Left lung (tissue), 10 donors: ENCODE results near the gene RNF125. TPM values are rescaled to one million over a fixed set of nuclear protein-coding genes. Genes with fewer than 3 reads are reported as not detected.
"Not testable (repeated sequence)": the region's sequence is repeated elsewhere in the genome, so short reads cannot be mapped to it uniquely, and the experiment has no call there.

Experiments used
- ATAC-seq: fragments of 200-7000 bp; cut with Tn5 transposase; one replicate; pipeline ENCODE4 v1.9.1; 2020; ENCODE audit warnings: moderate library complexity
- DNase-seq, 4 donors: peaks; one replicate each; pipeline ENCODE4 v3.0.0-alpha.2; 2013 to 2020
- H3K27ac ChIP-seq, 2 donors: fragments of 200-600 bp; sonication (generic) in 1 of 2; one replicate each; pipeline versions ENCODE4 v1.5.0 to v1.8.0; 2020 to 2021
- H3K27me3 ChIP-seq, 2 donors: fragments of 200-600 bp; sonication (generic) in 1 of 2; one replicate each; pipeline versions ENCODE4 v1.5.0 to v1.8.0; 2020 to 2021
- H3K36me3 ChIP-seq, 2 donors: fragments of 200-600 bp; sonication (generic) in 1 of 2; one replicate each; pipeline versions ENCODE4 v1.5.0 to v1.8.0; 2020 to 2021
- H3K4me1 ChIP-seq, 2 donors: fragments of 200-600 bp; one replicate each; pipeline ENCODE4 v1.8.0; 2021
- H3K4me3 ChIP-seq, 2 donors: fragments of 200-600 bp; sonication (generic) in 1 of 2; one replicate each; pipeline versions ENCODE4 v1.5.0 to v1.8.0; 2020 to 2021; ENCODE audit warnings: mild to moderate bottlenecking in 1 of 2
- H3K9me3 ChIP-seq, 2 donors: fragments of 200-600 bp; sonication (generic) in 1 of 2; one replicate each; pipeline versions ENCODE4 v1.5.0 to v1.8.0; 2020 to 2021
- intact Hi-C, 2 donors: fragments of 100-400 bp; cut with DNase I; formaldehyde crosslinking; loops; one replicate each; pipeline versions ENCODE4 v1.11.2 to v1.14.2; 2022
- polyA plus RNA-seq, 6 donors: library from polyadenylated mRNA; unstranded; fragments of 120-200 nt; gene quantifications; one replicate each; pipeline ENCODE4 v1.2.1, GENCODE V29; 2013; ENCODE audit not compliant: insufficient read length in 6 of 6
- total RNA-seq, 2 donors: library from RNA; stranded (reverse); fragmentation: NEBNext Ultra II Directional; extraction: Animal tissue kit (Norgen Biotek cat#: 25700); gene quantifications; one replicate each; pipeline ENCODE4 v1.2.1, GENCODE V29; 2021
- TF ChIP-seq, protein P1 (sequence below), 2 donors: fragments of 200-600 bp; sonication (generic) in 1 of 2; IDR thresholded peaks; one replicate each; pipeline versions ENCODE4 v1.5.0 to v1.8.0; 2021; ENCODE audit warnings: antibody characterized with exemption in 2 of 2
- donor health status: DM: no; HTN: yes; CAD: no.
- donor health status: DM: no; HTN: no; CAD: no.

Gene RNF125
- total and polyA plus RNA-seq, 8 donors = 4.3 to 9.7 (median 8.1) TPM

DNA sequence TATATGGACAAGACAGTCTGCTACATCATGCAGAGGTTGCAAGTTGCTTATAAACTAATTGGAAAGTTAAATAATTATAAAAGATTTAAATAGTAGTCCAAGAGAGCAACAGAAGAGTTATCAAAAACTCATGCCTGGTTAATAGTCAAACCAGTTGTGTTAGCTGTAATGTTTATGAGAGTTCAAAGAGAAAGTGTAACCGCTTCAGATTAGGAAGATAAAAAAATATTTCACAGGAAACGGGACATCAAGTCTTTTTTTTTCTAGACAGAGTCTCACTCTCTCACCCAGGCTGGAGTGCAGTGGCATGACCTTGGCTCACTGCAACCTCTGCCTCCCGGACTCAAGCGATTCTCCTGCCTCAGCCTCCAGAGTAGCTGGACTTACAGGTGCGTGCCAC lies 34.6 kb upstream of the RNF125 start:
- Histone ChIP-seq H3K36me3 (no peaks in the 10 kb centered on the region), H3K4me1 (peaks cover 0 to 8% of the 10 kb centered on the region in 2 donors), H3K9me3 (peaks cover 0 to 3% of the 10 kb centered on the region in 2 donors), H3K27ac (no peak overlapping the region), H3K27me3 (no peaks in the 10 kb centered on the region), H3K4me3 (no peak overlapping the region)
- no peak for ATAC-seq
- no peak for DNase-seq
- TF ChIP-seq, protein P1, sequence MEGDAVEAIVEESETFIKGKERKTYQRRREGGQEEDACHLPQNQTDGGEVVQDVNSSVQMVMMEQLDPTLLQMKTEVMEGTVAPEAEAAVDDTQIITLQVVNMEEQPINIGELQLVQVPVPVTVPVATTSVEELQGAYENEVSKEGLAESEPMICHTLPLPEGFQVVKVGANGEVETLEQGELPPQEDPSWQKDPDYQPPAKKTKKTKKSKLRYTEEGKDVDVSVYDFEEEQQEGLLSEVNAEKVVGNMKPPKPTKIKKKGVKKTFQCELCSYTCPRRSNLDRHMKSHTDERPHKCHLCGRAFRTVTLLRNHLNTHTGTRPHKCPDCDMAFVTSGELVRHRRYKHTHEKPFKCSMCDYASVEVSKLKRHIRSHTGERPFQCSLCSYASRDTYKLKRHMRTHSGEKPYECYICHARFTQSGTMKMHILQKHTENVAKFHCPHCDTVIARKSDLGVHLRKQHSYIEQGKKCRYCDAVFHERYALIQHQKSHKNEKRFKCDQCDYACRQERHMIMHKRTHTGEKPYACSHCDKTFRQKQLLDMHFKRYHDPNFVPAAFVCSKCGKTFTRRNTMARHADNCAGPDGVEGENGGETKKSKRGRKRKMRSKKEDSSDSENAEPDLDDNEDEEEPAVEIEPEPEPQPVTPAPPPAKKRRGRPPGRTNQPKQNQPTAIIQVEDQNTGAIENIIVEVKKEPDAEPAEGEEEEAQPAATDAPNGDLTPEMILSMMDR (IDR thresholded peaks at IDR 0.05) = no peak
- intact Hi-C loops = no loop called here

DNA sequence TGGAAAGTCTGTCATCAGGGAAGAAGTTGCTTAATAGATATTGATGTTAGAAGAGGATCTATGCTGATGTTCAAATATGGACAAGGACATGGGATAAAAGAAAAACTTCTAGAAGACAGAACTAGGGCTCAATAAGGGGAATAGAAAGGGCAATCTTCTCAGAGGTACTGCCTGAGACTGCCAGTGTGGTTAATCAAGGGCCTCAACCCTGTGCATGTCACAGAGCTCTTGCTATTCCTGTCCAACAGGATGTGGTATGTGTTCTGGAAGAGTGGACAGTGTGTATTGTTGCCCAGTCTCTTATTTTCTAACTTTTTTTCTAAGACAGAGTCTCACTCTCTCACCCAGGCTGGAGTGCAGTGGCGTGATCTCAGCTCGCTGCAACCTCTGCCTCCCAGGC lies 27.8 kb upstream of the RNF125 start:
- no peak for ATAC-seq
- H3K36me3 ChIP-seq = no peaks in the 10 kb centered on the region
- H3K4me1 ChIP-seq = peaks cover 0 to 8% of the 10 kb centered on the region in 2 donors
- TF ChIP-seq, protein P1 (IDR thresholded peaks at IDR 0.05) = no peak
- H3K9me3 ChIP-seq = no peaks in the 10 kb centered on the region
- intact Hi-C loops = no loop called here
- H3K4me3 ChIP-seq = no peak overlapping the region
- DNase-seq = peak in 1 of 4 donors; percentile 10
- H3K27me3 ChIP-seq = no peaks in the 10 kb centered on the region
- no peak overlapping the region for H3K27ac ChIP-seq

DNA sequence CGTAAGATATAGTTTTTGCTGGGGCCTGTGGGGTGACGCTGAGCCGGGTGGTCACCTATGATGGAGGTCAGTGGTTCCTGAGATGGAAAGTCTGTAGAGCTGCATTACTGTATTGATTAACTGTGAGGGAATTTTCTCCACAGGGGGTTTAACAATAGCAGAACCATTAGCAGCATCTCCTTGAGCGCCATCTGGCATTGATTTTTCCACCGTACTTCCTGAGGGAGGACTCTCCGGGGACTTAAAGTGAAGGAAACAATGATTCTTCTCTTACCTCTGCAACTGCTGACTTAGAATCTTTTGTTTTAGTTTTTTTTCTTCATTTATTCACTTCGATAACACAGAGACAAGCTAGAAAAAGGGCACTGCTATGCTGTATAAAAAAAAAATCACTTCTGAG lies 22.6 kb upstream of the RNF125 start:
- H3K9me3 ChIP-seq = no peaks in the 10 kb centered on the region
- no peaks in the 10 kb centered on the region for H3K27me3 ChIP-seq
- intact Hi-C loops = no loop called here
- H3K4me3 ChIP-seq = no peak overlapping the region
- no peak overlapping the region for H3K27ac ChIP-seq
- no peaks in the 10 kb centered on the region for H3K36me3 ChIP-seq
- TF ChIP-seq, protein P1 (IDR thresholded peaks at IDR 0.05) = no peak
- DNase-seq (no peak), ATAC-seq (no peak)
- no peaks in the 10 kb centered on the region for H3K4me1 ChIP-seq

DNA sequence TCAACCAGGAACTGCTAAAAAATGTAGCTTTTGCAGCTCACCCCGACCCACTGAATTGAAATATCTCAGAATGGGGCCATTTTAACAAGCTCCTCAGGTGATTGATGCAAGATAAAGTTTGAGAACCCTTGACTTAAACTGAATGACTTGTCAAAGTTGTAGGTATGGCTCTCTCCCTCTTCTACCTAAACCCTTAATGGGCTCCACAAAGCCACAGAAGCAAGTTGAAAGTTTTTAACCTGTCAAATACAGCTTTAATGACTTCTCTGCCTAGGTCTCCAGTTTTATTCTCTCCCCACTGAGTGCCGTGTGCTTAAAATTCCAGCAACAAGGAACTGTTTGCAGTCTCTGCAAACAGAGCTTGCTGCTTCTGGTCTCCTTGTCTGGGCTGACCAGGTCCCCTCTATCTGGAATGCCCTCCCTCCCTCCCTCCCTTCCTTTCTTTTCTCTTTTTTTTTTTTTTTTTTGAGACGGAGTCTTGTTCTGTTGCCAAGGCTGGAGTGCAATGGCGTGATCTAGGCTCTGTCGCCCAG lies 19.7 kb upstream of the RNF125 start:
- DNase-seq (peak in 1 of 4 donors; percentile 35), ATAC-seq (peak; percentile 97)
- Histone ChIP-seq H3K4me1 (no peaks in the 10 kb centered on the region), H3K27ac (no peak overlapping the region), H3K9me3 (no peaks in the 10 kb centered on the region), H3K27me3 (no peaks in the 10 kb centered on the region), H3K4me3 (no peak overlapping the region), H3K36me3 (no peaks in the 10 kb centered on the region)
- TF ChIP-seq, protein P1 (IDR thresholded peaks at IDR 0.05) = no peak
- intact Hi-C loops = no loop called here

DNA sequence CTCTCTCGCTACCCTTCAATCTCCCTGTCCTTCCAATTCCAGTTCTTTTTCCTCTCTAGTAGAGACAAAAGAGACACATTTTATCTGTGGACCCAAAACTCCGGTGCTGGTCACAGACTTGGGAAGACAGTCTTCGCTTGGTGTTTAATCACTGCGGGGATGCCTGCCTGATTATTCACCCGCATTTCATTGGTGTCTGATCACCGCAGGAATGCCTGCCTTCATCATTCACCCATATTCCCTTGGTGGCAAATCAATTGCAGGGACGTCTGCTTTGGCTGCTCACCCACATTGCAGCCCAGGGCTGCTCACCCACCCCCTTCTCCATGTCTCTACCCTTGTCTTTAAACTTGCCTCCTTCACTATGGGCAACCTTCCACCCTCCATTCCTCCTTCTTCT lies 17.5 kb upstream of the RNF125 start:
- ATAC-seq, H3K27me3 ChIP-seq, DNase-seq, intact Hi-C loops, H3K9me3 ChIP-seq, H3K36me3 ChIP-seq, H3K27ac ChIP-seq, H3K4me1 ChIP-seq, H3K4me3 ChIP-seq: not testable (repeated sequence)

DNA sequence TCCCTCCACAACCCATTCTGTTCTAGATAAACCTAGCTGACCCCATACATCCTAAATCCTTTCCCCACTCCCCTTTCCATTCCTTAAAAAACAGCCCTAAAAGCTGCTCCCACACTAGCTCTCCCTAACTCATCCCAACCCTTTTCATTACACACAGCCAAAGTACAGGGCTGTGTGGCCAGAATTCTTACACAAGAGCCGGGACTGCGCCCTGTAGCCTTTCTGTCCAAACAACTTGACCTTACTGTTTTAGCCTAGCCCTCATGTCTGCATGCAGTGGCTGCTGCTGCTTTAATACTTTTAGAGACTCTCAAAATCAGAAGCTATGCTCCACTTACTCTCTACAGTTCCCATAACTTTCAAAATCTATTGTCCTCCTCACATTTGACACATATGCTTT lies 14.8 kb upstream of the RNF125 start:
- H3K4me3 ChIP-seq, H3K36me3 ChIP-seq, H3K4me1 ChIP-seq, H3K27ac ChIP-seq, DNase-seq, ATAC-seq, H3K27me3 ChIP-seq, intact Hi-C loops, H3K9me3 ChIP-seq: not testable (repeated sequence)
